Keratinocyte (primary cell): ENCODE results near the gene PAQR6. TPM values are rescaled to one million over a fixed set of nuclear protein-coding genes. Genes with fewer than 3 reads are reported as not detected.

ENCODE experiments used
- DNase-seq: peaks from one replicate; pipeline ENCODE4 v3.0.0-alpha.2; 2011; ENCODE audit warnings: low read depth, missing footprints, low spot score
- FAIRE-seq: peaks from 2 replicates; lab custom pipeline; 2011; peaks lifted over from hg19 to GRCh38; lab: Jason Lieb, UNC
- H2AFZ ChIP-seq: 2 replicates; pipeline ENCODE4 v1.6.0; 2012; ENCODE audit warnings: low read length, control low read depth, inconsistent platforms; ENCODE audit not compliant: control insufficient read depth
- H3K27ac ChIP-seq: 2 replicates; pipeline ENCODE4 v1.5.1; 2011; ENCODE audit warnings: low read length; ENCODE audit not compliant: control insufficient read depth, insufficient read depth
- H3K27me3 ChIP-seq: 3 replicates; pipeline ENCODE4 v1.6.0; 2011; ENCODE audit warnings: low read length; ENCODE audit not compliant: control insufficient read depth, insufficient read depth; ENCODE audit errors: extremely low read depth
- H3K36me3 ChIP-seq, 2 experiments: 2 replicates in 1 of 2; 3 replicates in 1 of 2; pipeline ENCODE4 v1.5.1; 2011; ENCODE audit warnings: low read length in 2 of 2, mild to moderate bottlenecking in 1 of 2; ENCODE audit not compliant: control insufficient read depth in 2 of 2, insufficient read depth in 2 of 2; ENCODE audit errors: extremely low read depth in 1 of 2
- H3K4me1 ChIP-seq: 3 replicates; pipeline ENCODE4 v1.5.1; 2011; ENCODE audit warnings: low read length; ENCODE audit not compliant: control insufficient read depth, insufficient read depth; ENCODE audit errors: extremely low read depth
- H3K4me2 ChIP-seq: 3 replicates; pipeline ENCODE4 v1.6.0; 2011; ENCODE audit warnings: low read depth, low read length; ENCODE audit not compliant: control insufficient read depth, insufficient read depth; ENCODE audit errors: extremely low read depth
- H3K4me3 ChIP-seq, 3 experiments: fragments of 200-600 bp in 1 of 3; sonication (generic) in 1 of 3; 2 replicates in 2 of 3; 3 replicates in 1 of 3; pipeline ENCODE4 v1.5.1; 2011 to 2016; ENCODE audit warnings: low read length in 3 of 3, mild to moderate bottlenecking in 3 of 3, control low read depth in 2 of 3, inconsistent platforms in 1 of 3, low read depth in 1 of 3, mixed read lengths in 1 of 3, mixed run types in 1 of 3, moderate library complexity in 1 of 3; ENCODE audit not compliant: control insufficient read depth in 2 of 3, insufficient read depth in 2 of 3; ENCODE audit errors: extremely low read depth in 1 of 3
- H3K79me2 ChIP-seq: 2 replicates; pipeline ENCODE4 v1.6.0; 2012; ENCODE audit warnings: low read length; ENCODE audit not compliant: control insufficient read depth, insufficient read depth
- H3K9ac ChIP-seq: 3 replicates; pipeline ENCODE4 v1.6.0; 2011; ENCODE audit warnings: low read length; ENCODE audit not compliant: control insufficient read depth, insufficient read depth; ENCODE audit errors: extremely low read depth
- H3K9me1 ChIP-seq: 3 replicates; pipeline ENCODE4 v1.6.0; 2011; ENCODE audit warnings: low read length; ENCODE audit not compliant: control insufficient read depth, insufficient read depth; ENCODE audit errors: extremely low read depth
- H3K9me3 ChIP-seq: 2 replicates; pipeline ENCODE4 v1.5.1; 2012; ENCODE audit warnings: low read depth, low read length; ENCODE audit not compliant: control insufficient read depth
- H4K20me1 ChIP-seq: 3 replicates; pipeline ENCODE4 v1.6.0; 2011; ENCODE audit warnings: low read length; ENCODE audit not compliant: control insufficient read depth, insufficient read depth; ENCODE audit errors: extremely low read depth
- CTCF ChIP-seq, 3 experiments: IDR thresholded peaks in 1 of 3; conservative IDR thresholded peaks in 1 of 3; optimal IDR thresholded peaks in 1 of 3; 2 replicates in 2 of 3; 3 replicates in 1 of 3; pipeline versions ENCODE3 to v1.5.1; 2011; ENCODE audit warnings: low read length in 3 of 3, mild to moderate bottlenecking in 3 of 3, moderate library complexity in 2 of 3, control low read depth in 1 of 3, inconsistent platforms in 1 of 3; ENCODE audit not compliant: insufficient read depth in 2 of 3; ENCODE audit errors: extremely low read depth in 1 of 3
- EZH2 ChIP-seq: IDR thresholded peaks from one replicate; pipeline ENCODE4 v1.6.1; 2012; ENCODE audit warnings: inconsistent platforms, mild to moderate bottlenecking, low read length, moderate library complexity
- dilution Hi-C: fragments of 300-500 bp; cut with MboI; formaldehyde crosslinking; loops from one replicate; pipeline ENCODE4 v1.7.0; 2020; ENCODE audit warnings: low sequenced_read_pairs; ENCODE audit not compliant: extremely low pct_ligation_motif_present
- polyA plus RNA-seq, 5 experiments: library from polyadenylated mRNA; depleted of rRNA in 3 of 5; stranded (reverse) in 3 of 5; stranded (forward) in 1 of 5; unstranded in 1 of 5; fragments of >200 nt; gene quantifications; 1 replicate in 1 of 5; 2 replicates in 3 of 5; 3 replicates in 1 of 5; pipeline versions ENCODE4 v1.2.1 to v1.2.3, GENCODE V29; 2011 to 2012; ENCODE audit warnings: missing spikeins in 2 of 5, low read depth in 1 of 5, low replicate concordance in 1 of 5

The PAQR6 gene
- polyA plus RNA-seq, 1 donor (not counting 4 experiments of a cell fraction or from before 2014, with no cell fraction given): 1.00 TPM

GRCh38 chr1:156281693-156282478 lies 34.0 kb upstream of the PAQR6 start:
- peaks cover 33% of the 10 kb centered on the region for H3K4me1 ChIP-seq
- peak overlapping the region; percentile 92 for H3K9ac ChIP-seq
- H3K27me3 ChIP-seq: no peaks in the 10 kb centered on the region
- H3K4me2 ChIP-seq: peak overlapping the region; percentile 90
- peak overlapping the region; percentile 80 for H3K27ac ChIP-seq
- no peaks in the 10 kb centered on the region for H3K9me1 ChIP-seq
- no peaks in the 10 kb centered on the region for H4K20me1 ChIP-seq
- FAIRE-seq (no peak), DNase-seq (no peak)
- no peaks in the 10 kb centered on the region for H3K9me3 ChIP-seq
- H3K36me3 ChIP-seq: peaks cover 14 to 18% of the 10 kb centered on the region in 2 experiments
- H2AFZ ChIP-seq: peak overlapping the region; percentile 39
- peaks cover 62% of the 10 kb centered on the region for H3K79me2 ChIP-seq
- dilution Hi-C loops: no loop called here
- peak overlapping the region; percentile 54 to 89 (median 85) for H3K4me3 ChIP-seq
- TF ChIP-seq CTCF (optimal IDR thresholded peaks at IDR 0.05 in 1 of 3, IDR thresholded peaks at IDR 0.05 in 1 of 3, conservative IDR thresholded peaks at IDR 0.05 in 1 of 3; ENCODE audit: extremely low read depth in 1 of 3, insufficient read depth in 2 of 3, low read length in 3 of 3) (no peak), EZH2 (no peak)

GRCh38 chr1:156281281-156281680 lies 33.4 kb upstream of the PAQR6 start:
- dilution Hi-C loops: no loop called here
- Histone ChIP-seq H3K4me3 (peak overlapping the region; percentile 54 to 89 (median 85)), H3K79me2 (peaks cover 62% of the 10 kb centered on the region), H3K9me3 (no peaks in the 10 kb centered on the region), H3K36me3 (peaks cover 14 to 21% of the 10 kb centered on the region in 2 experiments), H3K4me2 (peak overlapping the region; percentile 90), H4K20me1 (no peaks in the 10 kb centered on the region), H3K27ac (peak overlapping the region; percentile 80), H3K9ac (peak overlapping the region; percentile 92), H3K27me3 (no peaks in the 10 kb centered on the region), H3K9me1 (no peaks in the 10 kb centered on the region), H3K4me1 (peaks cover 33% of the 10 kb centered on the region), H2AFZ (no peak overlapping the region)
- no peak for DNase-seq
- no peak for TF ChIP-seq EZH2
- no peak for FAIRE-seq
